ENCODE measurements around the gene RNASEL. TPM values are rescaled to one million over a fixed set of nuclear protein-coding genes. Genes with fewer than 3 reads are reported as not detected.

Gene RNASEL
- total RNA-seq, 2 experiments from 2014 or later: 3.5 to 3.7 TPM

- CTCF ChIA-PET: interaction anchor here (1.0 to 15.9 kb wide), 4 partner anchors 8 to 180 kb away, joined by 4 to 370 read pairs (median 8); partner anchors contain the start of gene NPL
- POLR2A ChIA-PET: interaction anchor here (4.9 kb wide), 2 partner anchors 8 to 19 kb away, joined by 38 to 55 read pairs; partner anchors contain the start of gene RNASEL
- intact Hi-C loops (cut with DNase I, micrococcal nuclease): loop anchor here in 1 of 2 experiments (10.0 kb wide), 1 partner anchor 867 kb away; the partner anchor contains the start of gene SMG7
- TF ChIP-seq CTCF (IDR thresholded peaks at IDR 0.05): no peak
- Mint-ChIP-seq H3K4me3 (no peak overlapping the region), H3K9me3 (no peaks in the 10 kb centered on the region), H3K27me3 (peaks cover 43% of the 10 kb centered on the region), H3K36me3 (ENCODE audit: low read depth) (no peaks in the 10 kb centered on the region), H3K4me1 (ENCODE audit: low read depth) (no peaks in the 10 kb centered on the region), H3K27ac (no peak overlapping the region)
- ATAC-seq (ENCODE audit: poor library complexity): no peak
- H3K4me1 ChIP-seq (ENCODE audit: insufficient read depth, low read length): peaks cover 24% of the 10 kb centered on the region
- H3K27me3 ChIP-seq (ENCODE audit: control insufficient read depth in 1 of 2, insufficient read depth in 2 of 2, low read length in 2 of 2): peaks cover 5 to 10% of the 10 kb centered on the region in 2 experiments
- H3K27ac ChIP-seq (ENCODE audit: low read depth in 1 of 2, low read length in 2 of 2): no peak overlapping the region
- DNase-seq: no peak
- no peaks in the 10 kb centered on the region for H3K9me3 ChIP-seq (ENCODE audit: control insufficient read depth in 1 of 2, insufficient read depth in 1 of 2, low read length in 2 of 2)
- H3K36me3 ChIP-seq (ENCODE audit: insufficient read depth, low read length): no peaks in the 10 kb centered on the region
- H3K4me3 ChIP-seq (ENCODE audit: low read length): no peak overlapping the region
Measured at GRCh38 chr1:182607566-182607965, 18.5 kb upstream of the RNASEL start.

GRCh38 chr1:182604175-182605164, 15.4 kb upstream of the RNASEL start, which contains the start of gene RGS16:
TSS of gene RGS16 (minus strand) at chr1:182604389. CDS start at chr1:182604259, 130 bp downstream.
- TF ChIP-seq CTCF (IDR thresholded peaks at IDR 0.05): no peak
- Histone ChIP-seq H3K9me3 (ENCODE audit: control insufficient read depth in 1 of 2, insufficient read depth in 1 of 2, low read length in 2 of 2) (no peaks in the 10 kb centered on the region), H3K27ac (ENCODE audit: low read depth in 1 of 2, low read length in 2 of 2) (no peak within 1 kb of the TSS), H3K4me3 (ENCODE audit: low read length) (peak within 1 kb of the TSS; percentile 58), H3K27me3 (ENCODE audit: control insufficient read depth in 1 of 2, insufficient read depth in 2 of 2, low read length in 2 of 2) (no peaks in the 10 kb centered on the region), H3K4me1 (ENCODE audit: insufficient read depth, low read length) (peaks cover 36% of the 10 kb centered on the region), H3K36me3 (ENCODE audit: insufficient read depth, low read length) (peaks cover 9% of the 10 kb centered on the region)
- no peak within 1 kb of the TSS for H3K27ac Mint-ChIP-seq
- no peaks in the 10 kb centered on the region for H3K36me3 Mint-ChIP-seq (ENCODE audit: low read depth)
- ChIA-PET POLR2A (interaction anchor here (1.1 to 4.9 kb wide), 6 partner anchors 9 to 184 kb away, joined by 4 to 55 read pairs (median 4); partner anchors contain the start of gene RNASEL), CTCF (interaction anchor here (1.2 to 15.9 kb wide), 2 partner anchors 9 to 183 kb away, joined by 6 to 370 read pairs; partner anchors contain the start of gene NPL)
- H3K9me3 Mint-ChIP-seq: no peaks in the 10 kb centered on the region
- peak; percentile 77 to 96 (median 90) for DNase-seq
- H3K27me3 Mint-ChIP-seq: peaks cover 16% of the 10 kb centered on the region
- H3K4me3 Mint-ChIP-seq: peak within 1 kb of the TSS; percentile 83
- intact Hi-C loops (cut with DNase I, micrococcal nuclease): loop anchor here in 1 of 2 experiments (5.0 to 10.0 kb wide), 3 partner anchors 238 to 1033 kb away; partner anchors contain the start of genes ARPC5 and SMG7
- H3K4me1 Mint-ChIP-seq (ENCODE audit: low read depth): no peaks in the 10 kb centered on the region
- ATAC-seq (ENCODE audit: poor library complexity): peak; percentile 88

GRCh38 chr1:182603646-182604174, 14.7 kb upstream of the RNASEL start:
- no peaks in the 10 kb centered on the region for H3K4me1 Mint-ChIP-seq (ENCODE audit: low read depth)
- Histone ChIP-seq H3K9me3 (ENCODE audit: control insufficient read depth in 1 of 2, insufficient read depth in 1 of 2, low read length in 2 of 2) (no peaks in the 10 kb centered on the region), H3K27me3 (ENCODE audit: control insufficient read depth in 1 of 2, insufficient read depth in 2 of 2, low read length in 2 of 2) (no peaks in the 10 kb centered on the region), H3K4me1 (ENCODE audit: insufficient read depth, low read length) (peaks cover 36% of the 10 kb centered on the region), H3K27ac (ENCODE audit: low read depth in 1 of 2, low read length in 2 of 2) (no peak overlapping the region), H3K4me3 (ENCODE audit: low read length) (peak overlapping the region; percentile 58), H3K36me3 (ENCODE audit: insufficient read depth, low read length) (peaks cover 13% of the 10 kb centered on the region)
- TF ChIP-seq CTCF (IDR thresholded peaks at IDR 0.05): no peak
- no peaks in the 10 kb centered on the region for H3K9me3 Mint-ChIP-seq
- CTCF ChIA-PET: interaction anchor here (1.2 to 15.9 kb wide), 2 partner anchors 58 to 183 kb away, joined by 4 to 370 read pairs; partner anchors contain the start of gene NPL
- no peaks in the 10 kb centered on the region for H3K36me3 Mint-ChIP-seq (ENCODE audit: low read depth)
- ATAC-seq (ENCODE audit: poor library complexity) (peak; percentile 7), DNase-seq (peak in 1 of 14 experiments; percentile 17)
- peak overlapping the region; percentile 83 for H3K4me3 Mint-ChIP-seq
- H3K27ac Mint-ChIP-seq: no peak overlapping the region
- POLR2A ChIA-PET: interaction anchor here (0.6 to 4.9 kb wide), 10 partner anchors 9 to 236 kb away, joined by 3 to 55 read pairs (median 4); partner anchors contain the start of gene RNASEL
- intact Hi-C loops (cut with DNase I, micrococcal nuclease): loop anchor here (1.0 to 10.0 kb wide), 4 partner anchors 13 to 1034 kb away; partner anchors contain the start of genes ARPC5 (in 1 of the 2) and SMG7 (in 1 of the 2)
- H3K27me3 Mint-ChIP-seq: peaks cover 11% of the 10 kb centered on the region

Data from CD4-positive, alpha-beta T cell (primary cell).